PC-9 (cell line): ENCODE data around the gene MYO1F.
"Not testable (repeated sequence)": the region's sequence is repeated elsewhere in the genome, so short reads cannot be mapped to it uniquely, and the experiment has no call there.

Experiments
- EZH2 ChIP-seq: fragments of 200-600 bp; sonication (generic); IDR thresholded peaks from 2 replicates; pipeline ENCODE4 v1.8.0; 2017; ENCODE audit warnings: antibody characterized with exemption, low read depth
- TF ChIP-seq, protein P1 (sequence below): fragments of 200-600 bp; sonication (generic); conservative IDR thresholded peaks from 2 replicates; pipeline ENCODE4 v1.6.1; 2017; ENCODE audit warnings: mixed run types, antibody characterized with exemption, mild to moderate bottlenecking, moderate library complexity

DNA sequence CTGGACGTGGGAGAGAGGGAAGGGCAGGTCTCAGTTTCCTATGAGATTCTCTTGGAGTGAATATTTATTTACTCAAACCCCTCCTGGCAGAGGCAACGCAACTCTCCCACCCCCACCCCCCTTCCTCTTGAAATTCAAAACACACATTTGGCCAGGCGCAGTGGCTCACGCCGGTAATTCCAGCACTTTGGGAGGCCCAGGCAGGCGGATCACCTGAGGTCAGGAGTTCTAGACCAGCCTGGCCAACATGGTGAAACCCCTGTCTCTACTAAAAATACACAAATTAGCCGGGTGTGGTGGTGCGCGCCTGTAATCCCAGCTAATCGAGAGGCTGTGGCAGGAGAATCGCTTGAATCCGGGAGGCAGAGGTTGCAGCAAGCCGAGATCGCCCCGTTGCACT is 40.1 kb upstream of the MYO1F start:
- TF ChIP-seq, protein P1, sequence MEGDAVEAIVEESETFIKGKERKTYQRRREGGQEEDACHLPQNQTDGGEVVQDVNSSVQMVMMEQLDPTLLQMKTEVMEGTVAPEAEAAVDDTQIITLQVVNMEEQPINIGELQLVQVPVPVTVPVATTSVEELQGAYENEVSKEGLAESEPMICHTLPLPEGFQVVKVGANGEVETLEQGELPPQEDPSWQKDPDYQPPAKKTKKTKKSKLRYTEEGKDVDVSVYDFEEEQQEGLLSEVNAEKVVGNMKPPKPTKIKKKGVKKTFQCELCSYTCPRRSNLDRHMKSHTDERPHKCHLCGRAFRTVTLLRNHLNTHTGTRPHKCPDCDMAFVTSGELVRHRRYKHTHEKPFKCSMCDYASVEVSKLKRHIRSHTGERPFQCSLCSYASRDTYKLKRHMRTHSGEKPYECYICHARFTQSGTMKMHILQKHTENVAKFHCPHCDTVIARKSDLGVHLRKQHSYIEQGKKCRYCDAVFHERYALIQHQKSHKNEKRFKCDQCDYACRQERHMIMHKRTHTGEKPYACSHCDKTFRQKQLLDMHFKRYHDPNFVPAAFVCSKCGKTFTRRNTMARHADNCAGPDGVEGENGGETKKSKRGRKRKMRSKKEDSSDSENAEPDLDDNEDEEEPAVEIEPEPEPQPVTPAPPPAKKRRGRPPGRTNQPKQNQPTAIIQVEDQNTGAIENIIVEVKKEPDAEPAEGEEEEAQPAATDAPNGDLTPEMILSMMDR = not testable (repeated sequence)
- TF ChIP-seq EZH2 = not testable (repeated sequence)
